Heart left ventricle (tissue), 13 donors: ENCODE results near the gene PHACTR3.

Experiments used
- CTCF ChIP-seq, 12 donors: fragments of 200-600 bp; sonication (generic) in 4 of 12; IDR thresholded peaks; one replicate each; pipeline versions ENCODE4 v1.5.0 to v1.8.0; 2018 to 2022; ENCODE audit warnings: antibody characterized with exemption in 12 of 12, mild to moderate bottlenecking in 5 of 12
- POLR2A ChIP-seq, 2 donors: fragments of 450-650 bp; IDR thresholded peaks; one replicate each; pipeline ENCODE4 v1.6.1; 2017; ENCODE audit warnings: antibody characterized with exemption in 2 of 2, mild to moderate bottlenecking in 2 of 2, moderate library complexity in 2 of 2
- donor health status: ischemic (EF 13 %, LVEDD 7.1; RV severe dilation, severe dysfunction).
- donor health status: DM: no; HTN: yes; CAD: no.
- donor health status: DM: no; HTN: no; CAD: no.
- donor health status: ischemic (EF 25% LVEDD 6.9; RV normal size, moderate dysfunction).
- donor health status: ischemic (EF 25% LVEDD 5.7; RV mildly dilated, moderate dysfunction).
- donor health status: ischemic (EF 35%, LVEDD 5.7; RV mildly dilated, moderate dysfunction).
- donor health status: nonischemic (EF 11% LVEDD 7.7; RV severe dilation, severe dysfunction).
- donor health status: DM: yes; HTN: yes; CAD: no.
- donor health status: PGD.
- donor health status: ischemic (EF 29% LVEDD 5.4; RV normal size, mild dysfunction).
- donor health status: nonischemic (EF 23%, LVEDD 6.1; RV moderate dilation, normal function).

DNA sequence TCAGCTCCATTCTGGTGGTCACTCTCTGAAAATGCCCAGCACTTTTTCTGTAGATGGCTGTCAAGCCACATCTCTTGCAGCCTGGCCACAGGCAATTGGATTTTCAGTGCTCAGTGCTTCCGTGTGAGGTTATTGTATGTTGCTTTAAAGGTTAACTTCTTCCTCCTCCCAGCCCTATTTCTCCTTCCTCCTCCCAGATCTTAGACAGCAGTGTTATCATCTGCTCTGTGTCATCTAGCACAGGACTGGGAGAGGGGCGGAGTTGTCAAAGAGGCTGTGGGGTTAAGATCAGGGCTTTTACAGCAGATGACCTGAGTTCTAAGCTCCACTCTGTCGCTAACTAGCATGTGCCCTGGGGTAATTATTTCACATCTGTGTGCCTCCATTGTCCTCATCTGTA, 129.0 kb downstream of the PHACTR3 start:
- TF ChIP-seq CTCF (IDR thresholded peaks at IDR 0.05) (no peak), POLR2A (IDR thresholded peaks at IDR 0.05) (no peak)
